HG02623 (cell line): ENCODE measurements around the gene COX6A1.

Experiments used
- ATAC-seq: cut with Tn5 transposase; IDR thresholded peaks from one replicate; pipeline ENCODE4 v1.9.1; 2021; ENCODE audit warnings: moderate library complexity; ENCODE audit not compliant: unreplicated experiment

Gene COX6A1

GRCh38 chr12:120490325-120490724, 52.4 kb downstream of the COX6A1 start:
- no peak for ATAC-seq
